ENCODE data around the gene TMEM184A.

The TMEM184A gene

GRCh38 chr7:1552200-1552599, 3.8 kb downstream of the TMEM184A start:
- peak; percentile 33 for DNase-seq (ENCODE audit: low read depth, low spot score)

- DNase-seq (ENCODE audit: low read depth, low spot score) = no peak
These were observed 5.2 kb downstream of the TMEM184A start for GRCh38 chr7:1550846-1551155.

GRCh38 chr7:1550005-1550845, 5.8 kb downstream of the TMEM184A start:
- no peak for DNase-seq (ENCODE audit: low read depth, low spot score)

- no peak for DNase-seq (ENCODE audit: low read depth, low spot score)
These were observed 6.5 kb downstream of the TMEM184A start for GRCh38 chr7:1549357-1550004.

- DNase-seq (ENCODE audit: low read depth, low spot score) = no peak
These were observed 7.1 kb downstream of the TMEM184A start for GRCh38 chr7:1548944-1549343.

- no peak for DNase-seq (ENCODE audit: low read depth, low spot score)
These were observed 7.6 kb downstream of the TMEM184A start for GRCh38 chr7:1548438-1548831.

GRCh38 chr7:1547777-1548437, 8.1 kb downstream of the TMEM184A start:
- no peak for DNase-seq (ENCODE audit: low read depth, low spot score)

- DNase-seq (ENCODE audit: low read depth, low spot score) = no peak
These were observed 8.9 kb downstream of the TMEM184A start for GRCh38 chr7:1546909-1547776.

GRCh38 chr7:1546274-1546908, 9.6 kb downstream of the TMEM184A start:
- DNase-seq (ENCODE audit: low read depth, low spot score) = no peak

GRCh38 chr7:1545417-1546246, 10.4 kb downstream of the TMEM184A start:
- no peak for DNase-seq (ENCODE audit: low read depth, low spot score)

GRCh38 chr7:1544896-1545416, 11.0 kb downstream of the TMEM184A start:
- no peak for DNase-seq (ENCODE audit: low read depth, low spot score)

- DNase-seq (ENCODE audit: low read depth, low spot score) = no peak
These were observed 11.7 kb downstream of the TMEM184A start for GRCh38 chr7:1544178-1544895.

- no peak for DNase-seq (ENCODE audit: low read depth, low spot score)
These were observed 12.2 kb downstream of the TMEM184A start for GRCh38 chr7:1543826-1544177.

GRCh38 chr7:1542841-1543747, 12.9 kb downstream of the TMEM184A start:
- no peak for DNase-seq (ENCODE audit: low read depth, low spot score)

GRCh38 chr7:1542329-1542728, 13.7 kb downstream of the TMEM184A start:
- DNase-seq (ENCODE audit: low read depth, low spot score) = no peak

- DNase-seq (ENCODE audit: low read depth, low spot score) = no peak
These were observed 14.4 kb downstream of the TMEM184A start for GRCh38 chr7:1541431-1542162.

- no peak for DNase-seq (ENCODE audit: low read depth, low spot score)
These were observed 15.2 kb downstream of the TMEM184A start for GRCh38 chr7:1540776-1541271.
